Endothelial cell of umbilical vein (primary cell): ENCODE measurements around the gene GANC. TPM values are rescaled to one million over a fixed set of nuclear protein-coding genes. Genes with fewer than 3 reads are reported as not detected.

ENCODE experiments used
- BruUV-seq: library from RNA; stranded (reverse); fragments of 400-500 nt; replicated peaks from 2 replicates; lab custom pipeline; 2021; lab: Mats Ljungman, UMichigan
- CTCF ChIA-PET: fragments of 300-600, 350-600 bp; sonication (Branson Sonifier 250); formaldehyde crosslinking; loops from one replicate; lab custom pipeline; 2021; ENCODE audit warnings: antibody characterized with exemption, inconsistent platforms; lab: Charles Lee
- POLR2A ChIA-PET: fragments of 300-600, 350-600 bp; sonication (Branson Sonifier 250); formaldehyde crosslinking; loops from one replicate; lab custom pipeline; 2021; ENCODE audit warnings: antibody characterized with exemption, inconsistent platforms; lab: Charles Lee
- DNase-seq: peaks from one replicate; pipeline ENCODE4 v3.0.0-alpha.2; 2011; ENCODE audit warnings: low read depth, low spot score
- FAIRE-seq: peaks from 2 replicates; lab custom pipeline; 2011; peaks lifted over from hg19 to GRCh38; lab: Jason Lieb, UNC
- H2AFZ ChIP-seq: 2 replicates; pipeline ENCODE4 v1.6.0; 2012; ENCODE audit warnings: low read depth, low read length, control low read depth, inconsistent platforms
- H3K27ac ChIP-seq: 2 replicates; pipeline ENCODE4 v1.5.1; 2011; ENCODE audit warnings: low read depth, mild to moderate bottlenecking, control low read depth, low read length, moderate library complexity; ENCODE audit not compliant: insufficient read depth
- H3K27me3 ChIP-seq, 2 experiments: 2 replicates each; pipeline versions ENCODE4 v1.6.0 to v1.6.1; 2011; ENCODE audit warnings: low read length in 2 of 2, mixed read lengths in 1 of 2; ENCODE audit not compliant: control insufficient read depth in 2 of 2, insufficient read depth in 2 of 2
- H3K36me3 ChIP-seq, 2 experiments: 2 replicates in 1 of 2; 3 replicates in 1 of 2; pipeline ENCODE4 v1.5.1; 2011; ENCODE audit warnings: low read length in 2 of 2, mild to moderate bottlenecking in 1 of 2, moderate library complexity in 1 of 2; ENCODE audit not compliant: control insufficient read depth in 2 of 2, insufficient read depth in 2 of 2; ENCODE audit errors: extremely low read depth in 1 of 2
- H3K4me1 ChIP-seq: 3 replicates; pipeline ENCODE4 v1.5.1; 2011; ENCODE audit warnings: mild to moderate bottlenecking, low read length; ENCODE audit not compliant: control insufficient read depth, insufficient read depth; ENCODE audit errors: extremely low read depth
- H3K4me2 ChIP-seq: 2 replicates; pipeline ENCODE4 v1.6.1; 2011; ENCODE audit warnings: low read length, control low read depth, mixed read lengths; ENCODE audit not compliant: insufficient read depth
- H3K4me3 ChIP-seq, 3 experiments: fragments of 200-600 bp in 1 of 3; sonication (generic), shearing (Covaris generic) in 1 of 3; replicated peaks in 1 of 3; 2 replicates each; pipeline ENCODE4 v1.5.1; 2011 to 2016; ENCODE audit warnings: control low read depth in 3 of 3, low read length in 3 of 3, mild to moderate bottlenecking in 2 of 3, inconsistent platforms in 1 of 3, low read depth in 1 of 3, moderate library complexity in 1 of 3; ENCODE audit not compliant: insufficient read depth in 1 of 3
- H3K79me2 ChIP-seq: 2 replicates; pipeline ENCODE4 v1.6.0; 2012; ENCODE audit warnings: low read length, inconsistent platforms; ENCODE audit not compliant: control insufficient read depth, insufficient read depth
- H3K9ac ChIP-seq: replicated peaks from 2 replicates; pipeline ENCODE3; 2011; ENCODE audit warnings: low read length, control low read depth; ENCODE audit not compliant: insufficient read depth; ENCODE audit errors: extremely low read depth
- H3K9me1 ChIP-seq: replicated peaks from 3 replicates; pipeline ENCODE4 v1.6.0; 2011; ENCODE audit warnings: mild to moderate bottlenecking, low read length; ENCODE audit not compliant: control insufficient read depth, insufficient read depth; ENCODE audit errors: extremely low read depth
- H3K9me3 ChIP-seq: replicated peaks from 2 replicates; pipeline ENCODE4 v1.5.1; 2012; ENCODE audit warnings: low read length, inconsistent platforms; ENCODE audit not compliant: control insufficient read depth, insufficient read depth
- H4K20me1 ChIP-seq: replicated peaks from 2 replicates; pipeline ENCODE3; 2011; ENCODE audit warnings: mild to moderate bottlenecking, low read length; ENCODE audit not compliant: control insufficient read depth, insufficient read depth; ENCODE audit errors: extremely low read depth
- EZH2 ChIP-seq: IDR thresholded peaks from 2 replicates; pipeline ENCODE4 v1.6.1; 2012; ENCODE audit warnings: borderline replicate concordance, low read depth, mild to moderate bottlenecking, moderate library complexity, low read length, inconsistent platforms; ENCODE audit not compliant: severe bottlenecking
- FOS ChIP-seq: IDR thresholded peaks from 2 replicates; pipeline ENCODE4 v1.6.1; 2011; ENCODE audit warnings: mild to moderate bottlenecking, low read length, moderate library complexity, borderline replicate concordance; ENCODE audit not compliant: insufficient read depth
- GATA2 ChIP-seq: IDR thresholded peaks from 2 replicates; pipeline ENCODE4 v1.7.0; 2011; ENCODE audit warnings: low read depth, mild to moderate bottlenecking, moderate library complexity, mixed read lengths, low read length; ENCODE audit not compliant: insufficient read length, insufficient read depth
- JUN ChIP-seq: IDR thresholded peaks from 2 replicates; pipeline ENCODE4 v1.6.1; 2011; ENCODE audit warnings: borderline replicate concordance, low read depth; ENCODE audit not compliant: insufficient read length, insufficient read depth
- MYC ChIP-seq: IDR thresholded peaks from one replicate; pipeline ENCODE4 v1.6.1; 2011; ENCODE audit warnings: mild to moderate bottlenecking, low read depth, low read length
- POLR2A ChIP-seq: IDR thresholded peaks from 2 replicates; pipeline ENCODE4 v1.6.1; 2012; ENCODE audit warnings: low read depth, mild to moderate bottlenecking, control low read depth, low read length
- POLR2AphosphoS5 ChIP-seq: IDR thresholded peaks from 2 replicates; pipeline ENCODE4 v1.6.1; 2012; ENCODE audit warnings: low read depth, mild to moderate bottlenecking, control low read depth, low read length, moderate library complexity; ENCODE audit not compliant: insufficient read depth
- dilution Hi-C: fragments of 300-500 bp; cut with MboI; formaldehyde crosslinking; loops from one replicate; pipeline ENCODE4 v1.15.0; 2019; ENCODE audit warnings: low sequenced_read_pairs; ENCODE audit not compliant: extremely low pct_ligation_motif_present
- intact Hi-C: fragments of 100-400 bp; cut with micrococcal nuclease; formaldehyde crosslinking; loops from one replicate; pipeline ENCODE4 v1.10.0; 2022
- polyA plus RNA-seq, 4 experiments: library from polyadenylated mRNA; depleted of rRNA in 3 of 4; stranded (reverse) in 3 of 4; unstranded in 1 of 4; fragments of >200 nt; gene quantifications; 2 replicates each; pipeline versions ENCODE4 v1.2.1 to v1.2.3, GENCODE V29; 2011 to 2012; ENCODE audit warnings: missing spikeins in 1 of 4
- total RNA-seq: library from RNA; stranded (reverse); gene quantifications from 2 replicates; pipeline ENCODE4 v1.2.3, GENCODE V29; 2021
- TF ChIP-seq, protein P1 (sequence below), 2 donors: IDR thresholded peaks; 1 replicate in 1 of 2; 2 replicates in 1 of 2; pipeline ENCODE4 v1.5.1; 2011; ENCODE audit warnings: low read length in 2 of 2, mild to moderate bottlenecking in 2 of 2, moderate library complexity in 2 of 2, control low read depth in 1 of 2, inconsistent platforms in 1 of 2, low read depth in 1 of 2; ENCODE audit not compliant: insufficient read depth in 1 of 2; ENCODE audit errors: extremely low read depth in 1 of 2
- TF ChIP-seq, protein P2 (sequence below): IDR thresholded peaks from 2 replicates; pipeline ENCODE4 v1.6.1; 2011; ENCODE audit not compliant: insufficient read depth, insufficient read length

GANC gene
- total and polyA plus RNA-seq, 2 donors (not counting 3 experiments of a cell fraction or from before 2014, with no cell fraction given), result 8.5 to 17.8 TPM

GRCh38 chr15:42267286-42267685 is 5.7 kb upstream of the GANC start:
- Histone ChIP-seq H3K4me2 (no peak overlapping the region), H3K27ac (no peak overlapping the region), H3K36me3 (peaks cover 2 to 12% of the 10 kb centered on the region in 2 experiments), H3K79me2 (peaks cover 48% of the 10 kb centered on the region), H3K9me3 (no peaks in the 10 kb centered on the region), H3K4me1 (peaks cover 16% of the 10 kb centered on the region), H3K9ac (no peak overlapping the region), H3K9me1 (no peaks in the 10 kb centered on the region), H3K27me3 (no peaks in the 10 kb centered on the region), H3K4me3 (no peak overlapping the region), H4K20me1 (no peaks in the 10 kb centered on the region), H2AFZ (no peak overlapping the region)
- intact Hi-C loops (no loop called here), dilution Hi-C loops (no loop called here)
- FAIRE-seq, result no peak
- no peak for TF ChIP-seq EZH2
- TF ChIP-seq MYC, result no peak
- TF ChIP-seq POLR2A, result no peak
- TF ChIP-seq POLR2AphosphoS5, result no peak
- no peak for TF ChIP-seq GATA2
- TF ChIP-seq, protein P1, sequence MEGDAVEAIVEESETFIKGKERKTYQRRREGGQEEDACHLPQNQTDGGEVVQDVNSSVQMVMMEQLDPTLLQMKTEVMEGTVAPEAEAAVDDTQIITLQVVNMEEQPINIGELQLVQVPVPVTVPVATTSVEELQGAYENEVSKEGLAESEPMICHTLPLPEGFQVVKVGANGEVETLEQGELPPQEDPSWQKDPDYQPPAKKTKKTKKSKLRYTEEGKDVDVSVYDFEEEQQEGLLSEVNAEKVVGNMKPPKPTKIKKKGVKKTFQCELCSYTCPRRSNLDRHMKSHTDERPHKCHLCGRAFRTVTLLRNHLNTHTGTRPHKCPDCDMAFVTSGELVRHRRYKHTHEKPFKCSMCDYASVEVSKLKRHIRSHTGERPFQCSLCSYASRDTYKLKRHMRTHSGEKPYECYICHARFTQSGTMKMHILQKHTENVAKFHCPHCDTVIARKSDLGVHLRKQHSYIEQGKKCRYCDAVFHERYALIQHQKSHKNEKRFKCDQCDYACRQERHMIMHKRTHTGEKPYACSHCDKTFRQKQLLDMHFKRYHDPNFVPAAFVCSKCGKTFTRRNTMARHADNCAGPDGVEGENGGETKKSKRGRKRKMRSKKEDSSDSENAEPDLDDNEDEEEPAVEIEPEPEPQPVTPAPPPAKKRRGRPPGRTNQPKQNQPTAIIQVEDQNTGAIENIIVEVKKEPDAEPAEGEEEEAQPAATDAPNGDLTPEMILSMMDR (IDR thresholded peaks at IDR 0.05; ENCODE audit: extremely low read depth in 1 of 2, insufficient read depth in 1 of 2, low read depth in 1 of 2, low read length in 2 of 2), result no peak
- TF ChIP-seq JUN, result no peak
- TF ChIP-seq, protein P2, sequence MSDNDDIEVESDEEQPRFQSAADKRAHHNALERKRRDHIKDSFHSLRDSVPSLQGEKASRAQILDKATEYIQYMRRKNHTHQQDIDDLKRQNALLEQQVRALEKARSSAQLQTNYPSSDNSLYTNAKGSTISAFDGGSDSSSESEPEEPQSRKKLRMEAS, result no peak
- no peak for TF ChIP-seq FOS
- DNase-seq, result no peak
- CTCF ChIA-PET, result no interaction called here
- no TSS peak for BruUV-seq
- POLR2A ChIA-PET, result no interaction called here
